ENCODE data around the gene ZC3HAV1. TPM values are rescaled to one million over a fixed set of nuclear protein-coding genes. Genes with fewer than 3 reads are reported as not detected.
"Not testable (repeated sequence)": the region's sequence is repeated elsewhere in the genome, so short reads cannot be mapped to it uniquely, and the experiment has no call there.

The ZC3HAV1 gene
- total RNA-seq, 1 donor from 2014 or later, result 20.7 TPM

GRCh38 chr7:139105484-139105883 lies 4.0 kb downstream of the ZC3HAV1 start:
- Mint-ChIP-seq H3K36me3 (no peaks in the 10 kb centered on the region), H3K4me1 (ENCODE audit: unreplicated experiment) (peaks cover 12% of the 10 kb centered on the region), H3K4me3 (peak overlapping the region; percentile 61), H3K27ac (no peak overlapping the region), H3K27me3 (peaks cover 18% of the 10 kb centered on the region), H3K9me3 (no peaks in the 10 kb centered on the region)
- no peak for TF ChIP-seq CTCF (conservative IDR thresholded peaks at IDR 0.05)
- DNase-seq (ENCODE audit: extremely low spot score, unreplicated experiment), result no peak

GRCh38 chr7:139104091-139104450 lies 5.4 kb downstream of the ZC3HAV1 start:
- no peak for DNase-seq (ENCODE audit: extremely low spot score, unreplicated experiment)
- Mint-ChIP-seq H3K4me3 (no peak overlapping the region), H3K4me1 (ENCODE audit: unreplicated experiment) (peaks cover 10% of the 10 kb centered on the region)

GRCh38 chr7:139103057-139103815 lies 6.3 kb downstream of the ZC3HAV1 start:
- no peak for DNase-seq (ENCODE audit: extremely low spot score, unreplicated experiment)
- Mint-ChIP-seq H3K27ac (no peak overlapping the region), H3K4me1 (ENCODE audit: unreplicated experiment) (peaks cover 11% of the 10 kb centered on the region), H3K36me3 (peaks cover 5% of the 10 kb centered on the region), H3K4me3 (no peak overlapping the region), H3K27me3 (peaks cover 7% of the 10 kb centered on the region), H3K9me3 (no peaks in the 10 kb centered on the region)
- TF ChIP-seq CTCF (conservative IDR thresholded peaks at IDR 0.05), result no peak

More at GRCh38 chr7:139104091-139104450, 5.4 kb downstream of the ZC3HAV1 start:
- H3K27ac Mint-ChIP-seq, result no peak overlapping the region
- H3K9me3 Mint-ChIP-seq, result no peaks in the 10 kb centered on the region
- H3K27me3 Mint-ChIP-seq, result peaks cover 9% of the 10 kb centered on the region
- TF ChIP-seq CTCF (conservative IDR thresholded peaks at IDR 0.05), result no peak
- peaks cover 4% of the 10 kb centered on the region for H3K36me3 Mint-ChIP-seq

- not testable (repeated sequence) for DNase-seq (ENCODE audit: extremely low spot score, unreplicated experiment); H3K9me3 Mint-ChIP-seq; H3K36me3 Mint-ChIP-seq; H3K4me3 Mint-ChIP-seq; H3K4me1 Mint-ChIP-seq (ENCODE audit: unreplicated experiment); H3K27me3 Mint-ChIP-seq; H3K27ac Mint-ChIP-seq
Measured at GRCh38 chr7:139101637-139102158, 7.8 kb downstream of the ZC3HAV1 start.

GRCh38 chr7:139099172-139099947 lies 10.2 kb downstream of the ZC3HAV1 start:
- H3K27me3 Mint-ChIP-seq, result no peaks in the 10 kb centered on the region
- H3K4me1 Mint-ChIP-seq (ENCODE audit: unreplicated experiment), result peaks cover 15% of the 10 kb centered on the region
- H3K27ac Mint-ChIP-seq, result peak overlapping the region; percentile 21
- no peak overlapping the region for H3K4me3 Mint-ChIP-seq
- H3K9me3 Mint-ChIP-seq, result no peaks in the 10 kb centered on the region
- DNase-seq (ENCODE audit: extremely low spot score, unreplicated experiment), result no peak
- peaks cover 5% of the 10 kb centered on the region for H3K36me3 Mint-ChIP-seq
- no peak for TF ChIP-seq CTCF (conservative IDR thresholded peaks at IDR 0.05)

- TF ChIP-seq CTCF (conservative IDR thresholded peaks at IDR 0.05), result no peak
- Mint-ChIP-seq H3K27me3 (no peaks in the 10 kb centered on the region), H3K4me1 (ENCODE audit: unreplicated experiment) (peaks cover 31% of the 10 kb centered on the region), H3K27ac (no peak overlapping the region), H3K9me3 (no peaks in the 10 kb centered on the region), H3K36me3 (peaks cover 5% of the 10 kb centered on the region), H3K4me3 (no peak overlapping the region)
- no peak for DNase-seq (ENCODE audit: extremely low spot score, unreplicated experiment)
Measured at GRCh38 chr7:139095194-139095659, 14.3 kb downstream of the ZC3HAV1 start.
